HEK293T (cell line): Measurements from ENCODE around the gene NUDT22.

Experiments used
- CTCF ChIA-PET: fragments of 350-600 bp; formaldehyde crosslinking; extraction: SDS; loops from one replicate; lab custom pipeline; 2021; ENCODE audit warnings: antibody characterized with exemption, inconsistent platforms; lab: Yijun Ruan, JAX
- POLR2A ChIA-PET: fragments of 350-600 bp; formaldehyde crosslinking; extraction: SDS; loops from one replicate; lab custom pipeline; 2020; ENCODE audit warnings: antibody characterized with exemption, inconsistent platforms; lab: Yijun Ruan, JAX
- DNase-seq: peaks from one replicate; pipeline ENCODE4 v3.0.0; 2012; ENCODE audit warnings: mixed read lengths; ENCODE audit errors: extremely low spot score
- ARNT ChIP-seq: fragments of 450-650 bp; IDR thresholded peaks from 2 replicates; pipeline ENCODE4 v1.6.1; 2017; ENCODE audit warnings: mild to moderate bottlenecking
- BHLHE40 ChIP-seq: fragments of 450-650 bp; IDR thresholded peaks from 2 replicates; pipeline ENCODE4 v1.6.1; 2016; ENCODE audit warnings: mild to moderate bottlenecking, moderate library complexity, borderline replicate concordance
- CTBP1 ChIP-seq: fragments of 450-650 bp; IDR thresholded peaks from 2 replicates; pipeline ENCODE4 v1.6.1; 2016; ENCODE audit warnings: borderline replicate concordance
- ELF4 ChIP-seq: fragments of 450-650 bp; IDR thresholded peaks from 2 replicates; pipeline ENCODE4 v1.6.1; 2017; ENCODE audit warnings: antibody characterized with exemption
- FOXA1 ChIP-seq: fragments of 450-650 bp; IDR thresholded peaks from 2 replicates; pipeline ENCODE4 v1.6.1; 2016; ENCODE audit warnings: mild to moderate bottlenecking
- FOXK2 ChIP-seq: fragments of 450-650 bp; IDR thresholded peaks from 2 replicates; pipeline ENCODE4 v1.6.1; 2016; ENCODE audit warnings: mild to moderate bottlenecking
- FOXM1 ChIP-seq: fragments of 450-650 bp; IDR thresholded peaks from 2 replicates; pipeline ENCODE4 v1.6.1; 2017; ENCODE audit warnings: mild to moderate bottlenecking, borderline replicate concordance
- HDGF ChIP-seq: fragments of 450-650 bp; IDR thresholded peaks from 2 replicates; pipeline ENCODE4 v1.6.1; 2017; ENCODE audit warnings: antibody characterized with exemption, borderline replicate concordance
- L3MBTL2 ChIP-seq: fragments of 450-650 bp; conservative IDR thresholded peaks from 2 replicates; pipeline ENCODE4 v1.6.1; 2016; ENCODE audit warnings: mild to moderate bottlenecking
- LEF1 ChIP-seq: fragments of 450-650 bp; IDR thresholded peaks from 2 replicates; pipeline ENCODE4 v1.6.1; 2017; ENCODE audit warnings: mild to moderate bottlenecking, borderline replicate concordance
- NFRKB ChIP-seq: fragments of 450-650 bp; IDR thresholded peaks from 2 replicates; pipeline ENCODE4 v1.6.1; 2016; ENCODE audit warnings: mild to moderate bottlenecking, moderate library complexity
- SP1 ChIP-seq: fragments of 450-650 bp; IDR thresholded peaks from 2 replicates; pipeline ENCODE4 v1.6.1; 2017
- SUZ12 ChIP-seq: fragments of 450-650 bp; IDR thresholded peaks from 2 replicates; pipeline ENCODE4 v1.6.1; 2016; ENCODE audit warnings: mild to moderate bottlenecking
- TARDBP ChIP-seq: fragments of 450-650 bp; IDR thresholded peaks from 2 replicates; pipeline ENCODE4 v1.6.1; 2016
- ZNF384 ChIP-seq: fragments of 450-650 bp; IDR thresholded peaks from 2 replicates; pipeline ENCODE4 v1.6.1; 2016
- TF ChIP-seq, protein P1 (sequence below): fragments of 450-650 bp; IDR thresholded peaks from 2 replicates; pipeline ENCODE4 v1.6.1; 2016

The NUDT22 gene

DNA sequence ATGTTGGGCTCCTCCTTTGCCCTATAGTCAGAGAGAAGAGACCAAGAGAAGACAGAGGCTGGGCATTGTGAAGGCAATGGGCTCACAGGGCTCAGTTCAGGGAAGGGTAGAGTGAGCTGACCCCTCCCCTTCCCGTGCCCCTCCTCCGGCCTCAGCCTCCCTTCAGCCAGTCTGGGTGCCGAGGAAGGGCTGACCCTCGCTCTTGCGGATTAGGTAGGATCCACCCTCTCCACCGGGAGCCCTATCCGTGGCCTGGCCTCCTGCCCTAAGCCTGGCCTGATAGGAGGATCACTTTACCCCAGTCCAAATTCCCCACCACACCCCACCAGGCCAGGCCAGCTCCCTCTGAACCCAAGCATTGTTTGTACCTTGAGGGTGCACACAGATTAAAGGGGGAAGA is 22.5 kb downstream of the NUDT22 start:
- TF ChIP-seq CTBP1 (no peak), HDGF (no peak), TARDBP (no peak), SUZ12 (no peak), FOXK2 (no peak), ZNF384 (no peak), SP1 (no peak), ELF4 (no peak), FOXA1 (no peak), BHLHE40 (no peak), ARNT (no peak), NFRKB (no peak), FOXM1 (no peak)
- TF ChIP-seq, protein P1, sequence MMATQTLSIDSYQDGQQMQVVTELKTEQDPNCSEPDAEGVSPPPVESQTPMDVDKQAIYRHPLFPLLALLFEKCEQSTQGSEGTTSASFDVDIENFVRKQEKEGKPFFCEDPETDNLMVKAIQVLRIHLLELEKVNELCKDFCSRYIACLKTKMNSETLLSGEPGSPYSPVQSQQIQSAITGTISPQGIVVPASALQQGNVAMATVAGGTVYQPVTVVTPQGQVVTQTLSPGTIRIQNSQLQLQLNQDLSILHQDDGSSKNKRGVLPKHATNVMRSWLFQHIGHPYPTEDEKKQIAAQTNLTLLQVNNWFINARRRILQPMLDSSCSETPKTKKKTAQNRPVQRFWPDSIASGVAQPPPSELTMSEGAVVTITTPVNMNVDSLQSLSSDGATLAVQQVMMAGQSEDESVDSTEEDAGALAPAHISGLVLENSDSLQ, result no peak
- POLR2A ChIA-PET, result interaction anchor here (3.8 to 8.9 kb wide), 3 partner anchors 9 to 21 kb away, joined by 18 to 78 read pairs (median 59); partner anchors contain the start of genes DNAJC4 and VEGFB
- CTCF ChIA-PET, result interaction anchor here (2.2 kb wide), 1 partner anchor 56 kb away, joined by 7 read pairs; no protein-coding TSS in a partner anchor
- no peak for DNase-seq

DNA sequence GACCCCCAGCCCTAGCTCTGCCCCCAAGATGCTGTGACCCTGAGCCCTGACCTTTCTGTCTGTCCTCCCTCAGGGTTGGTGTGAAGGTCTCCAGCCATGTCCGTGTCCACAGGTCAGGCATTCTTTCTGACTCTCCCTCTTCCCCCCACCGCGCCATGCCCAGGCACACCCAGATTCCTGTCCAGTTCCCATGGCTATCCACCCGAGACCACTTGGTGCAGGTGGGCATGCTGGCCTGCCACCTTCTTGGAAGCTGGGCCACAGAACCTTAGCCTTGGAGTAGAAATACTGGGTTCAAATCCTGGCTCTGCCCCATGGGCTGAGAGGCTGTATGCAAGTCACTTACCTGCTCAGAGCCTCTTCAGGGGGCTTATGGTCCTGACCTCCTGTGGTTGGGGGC is 23.0 kb downstream of the NUDT22 start:
- TF ChIP-seq ZNF384, result no peak
- TF ChIP-seq BHLHE40, result no peak
- no peak for TF ChIP-seq SUZ12
- TF ChIP-seq, protein P1, result no peak
- TF ChIP-seq CTBP1, result no peak
- TF ChIP-seq TARDBP, result no peak
- ChIA-PET CTCF (interaction anchor here (2.2 kb wide), 1 partner anchor 55 kb away, joined by 7 read pairs; no protein-coding TSS in a partner anchor), POLR2A (interaction anchor here (1.7 to 8.9 kb wide), 3 partner anchors 13 to 21 kb away, joined by 8 to 78 read pairs (median 59); partner anchors contain the start of genes DNAJC4 and VEGFB)
- no peak for DNase-seq

DNA sequence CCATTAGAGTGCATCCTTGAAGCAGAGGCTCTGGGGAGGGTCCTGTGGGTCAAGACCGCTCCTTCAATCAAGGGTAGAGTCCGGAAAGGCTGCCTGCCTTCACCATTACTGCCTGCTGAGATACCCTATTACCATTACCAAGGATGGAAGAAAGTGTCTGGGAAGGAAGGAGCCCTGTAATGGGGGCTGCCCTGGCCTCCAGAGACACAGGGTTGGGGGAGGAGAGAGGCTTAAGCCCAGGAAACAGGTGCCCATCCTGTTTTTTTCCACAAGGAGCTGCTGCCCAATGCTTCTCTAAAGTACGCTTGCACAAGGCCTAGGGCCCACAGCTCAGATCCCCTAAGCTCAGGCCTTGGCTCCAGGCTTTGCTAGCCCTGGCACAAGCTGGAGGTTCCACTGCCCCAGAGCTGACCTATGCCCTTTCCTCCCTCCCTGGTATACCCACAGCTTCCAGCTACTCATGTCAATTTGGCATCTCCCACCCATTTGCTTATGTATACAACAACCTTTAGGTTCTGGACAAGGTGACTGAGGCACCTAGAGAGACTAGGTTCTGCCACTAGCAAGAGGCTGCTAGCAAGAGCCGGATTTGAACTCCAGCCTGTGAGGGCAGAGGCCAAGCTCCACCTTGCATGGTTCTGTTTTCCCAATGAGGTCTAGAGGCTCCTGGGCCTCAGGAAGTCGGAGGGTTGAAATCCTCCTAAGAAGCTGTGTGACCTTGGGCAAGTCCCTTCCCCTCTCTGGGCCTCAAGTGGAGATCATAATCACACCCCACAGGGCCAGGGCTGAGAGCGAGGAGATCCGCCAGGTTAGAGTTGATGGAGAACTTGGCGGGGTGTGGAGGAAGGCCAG is 23.7 kb downstream of the NUDT22 start:
- no peak for DNase-seq
- no peak for TF ChIP-seq LEF1
- no peak for TF ChIP-seq FOXK2
- no peak for TF ChIP-seq TARDBP
- no peak for TF ChIP-seq SUZ12
- TF ChIP-seq FOXA1, result no peak
- no peak for TF ChIP-seq ARNT
- no peak for TF ChIP-seq HDGF
- no peak for TF ChIP-seq NFRKB
- TF ChIP-seq BHLHE40, result no peak
- POLR2A ChIA-PET, result interaction anchor here (0.6 to 8.9 kb wide), 7 partner anchors 8 to 68 kb away, joined by 3 to 78 read pairs (median 5); partner anchors contain the start of genes FKBP2, PRDX5, STIP1 and TRMT112
- CTCF ChIA-PET, result interaction anchor here (0.7 to 3.3 kb wide), 4 partner anchors 16 to 68 kb away, joined by 3 to 14 read pairs (median 5); partner anchors contain the start of gene FERMT3

DNA sequence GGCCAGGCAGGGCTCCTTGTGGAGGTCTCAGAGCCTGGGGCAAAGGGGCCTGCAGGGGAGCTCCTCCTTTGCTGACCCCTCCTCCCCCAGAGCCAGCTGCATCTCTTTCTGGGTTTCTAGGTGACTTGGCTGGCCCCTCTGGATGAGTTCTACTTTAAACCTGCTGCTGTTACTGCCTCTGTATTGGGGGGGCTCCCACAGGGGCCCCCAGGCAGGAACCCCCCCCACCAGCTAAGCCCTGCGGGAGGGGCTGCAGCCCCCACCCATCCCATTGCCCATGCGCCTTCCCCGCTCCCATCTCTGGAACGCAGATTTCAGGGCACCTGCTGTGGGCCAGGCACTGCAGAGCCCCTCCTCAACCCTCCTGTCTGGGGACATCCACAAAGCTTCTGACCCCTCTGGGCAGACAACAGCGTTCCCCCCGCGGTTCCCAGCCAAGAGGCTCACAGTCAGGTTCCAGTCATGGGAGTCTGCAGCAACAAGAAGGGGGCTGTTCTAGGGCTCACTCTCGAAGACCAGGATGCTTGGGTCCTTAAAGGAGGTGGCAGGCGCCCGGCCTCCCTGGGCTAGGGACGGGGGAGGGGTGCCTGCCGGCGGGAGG is 24.4 kb downstream of the NUDT22 start:
- no peak for DNase-seq

DNA sequence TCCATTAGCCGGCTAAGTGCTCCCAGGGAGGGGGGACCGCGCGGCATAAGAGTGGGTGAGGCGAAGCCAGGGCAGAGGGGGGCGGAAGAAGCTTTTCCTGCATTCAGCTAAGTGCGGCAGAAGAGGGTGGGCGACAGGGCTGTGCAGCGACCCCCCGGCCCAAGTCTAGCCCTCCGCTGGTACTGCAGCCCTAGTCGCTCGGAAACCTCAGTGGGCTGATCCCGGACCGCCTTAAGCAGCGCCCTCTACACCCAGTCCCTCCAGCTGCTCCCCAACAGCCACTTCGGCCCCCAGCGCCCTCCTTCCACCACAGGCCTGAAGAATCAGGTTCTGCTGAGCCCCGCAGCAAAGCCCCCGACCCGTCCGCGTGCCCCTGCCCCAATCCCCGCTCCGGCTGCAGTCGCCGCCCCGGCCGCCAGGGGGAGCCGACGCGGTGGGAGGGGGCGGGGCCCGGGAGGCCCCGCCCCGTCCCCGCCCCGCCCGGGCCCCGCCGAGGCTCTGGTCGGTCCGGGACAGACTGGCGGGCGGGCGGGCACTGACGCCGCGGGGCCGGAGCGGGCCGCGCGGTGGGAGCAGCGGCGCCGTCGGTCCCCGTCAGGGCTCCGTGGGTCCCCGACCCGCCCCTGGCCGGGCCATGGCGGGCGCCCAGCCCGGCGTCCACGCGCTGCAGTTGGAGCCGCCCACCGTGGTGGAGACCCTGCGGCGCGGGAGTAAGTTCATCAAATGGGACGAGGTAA is 25.1 kb downstream of the NUDT22 start, which contains the start of gene PLCB3:
Gene PLCB3 (plus strand): TSS at position 515 of the 737 bp plus-strand sequence. CDS start 120 bp downstream, at position 635.
- peak; percentile 83 for DNase-seq
- CTCF ChIA-PET, result interaction anchor here (0.6 to 3.3 kb wide), 8 partner anchors 16 to 53 kb away, joined by 3 to 14 read pairs (median 4); partner anchors contain the start of genes ESRRA, FERMT3, NUDT22 and TRPT1
- no peak for TF ChIP-seq LEF1
- no peak for TF ChIP-seq ELF4
- no peak for TF ChIP-seq HDGF
- POLR2A ChIA-PET, result interaction anchor here (0.8 to 8.9 kb wide), 7 partner anchors 12 to 86 kb away, joined by 3 to 78 read pairs (median 3); partner anchors contain the start of genes PRDX5, STIP1 and TRMT112

More for the DNA sequence above, 24.4 kb downstream of the NUDT22 start:
- TF ChIP-seq SUZ12 (no peak), HDGF (no peak), ELF4 (no peak), LEF1 (no peak), FOXK2 (no peak), L3MBTL2 (no peak), ZNF384 (no peak), ARNT (no peak)
- TF ChIP-seq, protein P1, result no peak
- CTCF ChIA-PET, result interaction anchor here (0.6 to 3.3 kb wide), 7 partner anchors 17 to 54 kb away, joined by 3 to 14 read pairs (median 7); partner anchors contain the start of genes ESRRA and FERMT3
- POLR2A ChIA-PET, result interaction anchor here (0.6 to 8.9 kb wide), 8 partner anchors 9 to 85 kb away, joined by 3 to 78 read pairs (median 4); partner anchors contain the start of genes FKBP2, PRDX5, STIP1 and TRMT112
